ENCODE data around the gene TYRO3. TPM values are rescaled to one million over a fixed set of nuclear protein-coding genes. Genes with fewer than 3 reads are reported as not detected.

The TYRO3 gene
- polyA plus RNA-seq (2013, experiment 1 of 2), result 38.3 TPM
- 37.8 TPM for polyA plus RNA-seq (2013, experiment 2 of 2)

- Histone ChIP-seq H4K8ac (ENCODE audit: low read depth, low read length) (no peak within 1 kb of the TSS), H3K79me1 (ENCODE audit: low read length) (peaks cover 22% of the 10 kb centered on the region), H2BK15ac (replicated peaks; ENCODE audit: low read depth) (peak within 1 kb of the TSS; percentile 39), H3K56ac (ENCODE audit: low read length) (peak within 1 kb of the TSS; percentile 93), H3K79me2 (ENCODE audit: control insufficient read depth, insufficient read depth, low read length) (peaks cover 19% of the 10 kb centered on the region), H3K27me3 (ENCODE audit: insufficient read depth, low read length, poor library complexity) (no peaks in the 10 kb centered on the region), H2BK5ac (ENCODE audit: low read length) (peak within 1 kb of the TSS; percentile 67), H3K4me3 (ENCODE audit: low read length) (peak within 1 kb of the TSS; percentile 61), H3K4ac (ENCODE audit: low read depth, low read length) (peak within 1 kb of the TSS; percentile 98), H2BK120ac (ENCODE audit: low read depth, low read length) (peak within 1 kb of the TSS; percentile 62), H3K18ac (ENCODE audit: low read length) (peak within 1 kb of the TSS; percentile 99), H3K36me3 (ENCODE audit: control insufficient read depth, insufficient read depth, low read length) (peaks cover 3% of the 10 kb centered on the region), H3K23ac (ENCODE audit: low read length) (peak within 1 kb of the TSS; percentile 91), H2AK5ac (ENCODE audit: low read length) (peak within 1 kb of the TSS; percentile 16), H4K5ac (ENCODE audit: low read length) (no peak within 1 kb of the TSS), H3K27ac (ENCODE audit: low read depth, low read length) (peak within 1 kb of the TSS; percentile 65), H3K9ac (ENCODE audit: low read length) (peak within 1 kb of the TSS; percentile 82), H3K4me1 (ENCODE audit: control insufficient read depth, low read depth, low read length) (peaks cover 25% of the 10 kb centered on the region), H3K4me2 (ENCODE audit: low read length) (peak within 1 kb of the TSS; percentile 96)
- WGBS (ENCODE audit: extremely low coverage, insufficient coverage, low lambda C conversion rate), result no CpG with 5 or more reads among the region's 81 CpGs
- DNase-seq, result peak; percentile 63
These were observed at the start of gene TYRO3 for GRCh38 chr15:41558400-41559238. TYRO3 (plus strand) TSS chr15:41559212; CDS start chr15:41559258, 46 bp downstream.

GRCh38 chr15:41510728-41511127 lies 48.3 kb upstream of the TYRO3 start:
- Histone ChIP-seq H2AK5ac (ENCODE audit: low read length) (no peak overlapping the region), H3K36me3 (ENCODE audit: control insufficient read depth, insufficient read depth, low read length) (no peaks in the 10 kb centered on the region), H4K5ac (ENCODE audit: low read length) (no peak overlapping the region), H3K4me1 (ENCODE audit: control insufficient read depth, low read depth, low read length) (no peaks in the 10 kb centered on the region), H2BK120ac (ENCODE audit: low read depth, low read length) (no peak overlapping the region), H2BK5ac (ENCODE audit: low read length) (no peak overlapping the region), H3K27me3 (ENCODE audit: insufficient read depth, low read length, poor library complexity) (peaks cover 26% of the 10 kb centered on the region), H3K23ac (ENCODE audit: low read length) (no peak overlapping the region), H3K4ac (ENCODE audit: low read depth, low read length) (no peak overlapping the region), H3K79me2 (ENCODE audit: control insufficient read depth, insufficient read depth, low read length) (no peaks in the 10 kb centered on the region), H2BK15ac (replicated peaks; ENCODE audit: low read depth) (no peak overlapping the region), H3K4me2 (ENCODE audit: low read length) (no peak overlapping the region), H3K18ac (ENCODE audit: low read length) (no peak overlapping the region), H3K79me1 (ENCODE audit: low read length) (no peaks in the 10 kb centered on the region), H3K27ac (ENCODE audit: low read depth, low read length) (no peak overlapping the region), H4K8ac (ENCODE audit: low read depth, low read length) (no peak overlapping the region), H3K9ac (ENCODE audit: low read length) (no peak overlapping the region), H3K4me3 (ENCODE audit: low read length) (no peak overlapping the region), H3K56ac (ENCODE audit: low read length) (no peak overlapping the region)
- WGBS (ENCODE audit: extremely low coverage, insufficient coverage, low lambda C conversion rate), result no CpG with 5 or more reads among the region's 7 CpGs
- DNase-seq, result no peak

GRCh38 chr15:41511331-41511898 lies 47.6 kb upstream of the TYRO3 start:
- Histone ChIP-seq H4K8ac (ENCODE audit: low read depth, low read length) (no peak overlapping the region), H3K4ac (ENCODE audit: low read depth, low read length) (no peak overlapping the region), H2BK15ac (replicated peaks; ENCODE audit: low read depth) (no peak overlapping the region), H3K36me3 (ENCODE audit: control insufficient read depth, insufficient read depth, low read length) (no peaks in the 10 kb centered on the region), H3K79me2 (ENCODE audit: control insufficient read depth, insufficient read depth, low read length) (no peaks in the 10 kb centered on the region), H3K56ac (ENCODE audit: low read length) (peak overlapping the region; percentile 49), H3K27ac (ENCODE audit: low read depth, low read length) (no peak overlapping the region), H2BK120ac (ENCODE audit: low read depth, low read length) (no peak overlapping the region), H3K79me1 (ENCODE audit: low read length) (no peaks in the 10 kb centered on the region), H4K5ac (ENCODE audit: low read length) (no peak overlapping the region), H3K4me3 (ENCODE audit: low read length) (no peak overlapping the region), H3K27me3 (ENCODE audit: insufficient read depth, low read length, poor library complexity) (peaks cover 26% of the 10 kb centered on the region), H3K23ac (ENCODE audit: low read length) (no peak overlapping the region), H2BK5ac (ENCODE audit: low read length) (no peak overlapping the region), H3K4me1 (ENCODE audit: control insufficient read depth, low read depth, low read length) (no peaks in the 10 kb centered on the region), H3K4me2 (ENCODE audit: low read length) (no peak overlapping the region), H2AK5ac (ENCODE audit: low read length) (no peak overlapping the region), H3K9ac (ENCODE audit: low read length) (no peak overlapping the region), H3K18ac (ENCODE audit: low read length) (no peak overlapping the region)
- DNase-seq, result no peak
- no CpG with 5 or more reads among the region's 56 CpGs for WGBS (ENCODE audit: extremely low coverage, insufficient coverage, low lambda C conversion rate)

DNA sequence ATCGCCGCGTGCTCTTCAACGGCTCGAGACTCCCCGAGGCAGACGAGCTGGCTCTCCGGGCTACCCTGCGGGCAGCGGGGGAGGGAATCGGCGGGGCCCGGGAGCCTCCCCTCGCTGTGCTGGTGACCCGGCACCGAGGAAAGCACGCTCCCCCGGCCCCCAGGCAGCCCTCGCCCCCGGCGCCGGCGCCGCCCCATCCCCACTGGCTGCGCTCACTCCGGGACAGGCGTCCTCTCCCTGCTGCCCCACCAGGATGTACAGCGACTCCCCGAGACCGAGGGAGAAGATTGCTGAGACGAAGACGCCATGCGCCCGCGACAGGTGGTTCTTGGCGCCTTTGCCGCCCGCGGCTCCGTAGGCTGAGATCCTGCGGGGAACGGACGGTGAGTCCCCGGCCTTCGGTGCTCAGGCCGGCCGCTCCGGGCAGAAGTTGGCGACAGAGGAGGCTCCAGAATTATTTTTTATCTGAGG lies 47.1 kb upstream of the TYRO3 start:
- Histone ChIP-seq H3K56ac (ENCODE audit: low read length) (no peak overlapping the region), H4K8ac (ENCODE audit: low read depth, low read length) (no peak overlapping the region), H3K4me1 (ENCODE audit: control insufficient read depth, low read depth, low read length) (no peaks in the 10 kb centered on the region), H3K79me1 (ENCODE audit: low read length) (no peaks in the 10 kb centered on the region), H3K36me3 (ENCODE audit: control insufficient read depth, insufficient read depth, low read length) (no peaks in the 10 kb centered on the region), H2AK5ac (ENCODE audit: low read length) (no peak overlapping the region), H2BK120ac (ENCODE audit: low read depth, low read length) (no peak overlapping the region), H2BK15ac (replicated peaks; ENCODE audit: low read depth) (no peak overlapping the region), H2BK5ac (ENCODE audit: low read length) (no peak overlapping the region), H3K4ac (ENCODE audit: low read depth, low read length) (no peak overlapping the region), H3K79me2 (ENCODE audit: control insufficient read depth, insufficient read depth, low read length) (no peaks in the 10 kb centered on the region), H3K4me3 (ENCODE audit: low read length) (no peak overlapping the region), H3K9ac (ENCODE audit: low read length) (no peak overlapping the region), H3K27me3 (ENCODE audit: insufficient read depth, low read length, poor library complexity) (peaks cover 26% of the 10 kb centered on the region), H4K5ac (ENCODE audit: low read length) (no peak overlapping the region), H3K18ac (ENCODE audit: low read length) (no peak overlapping the region), H3K23ac (ENCODE audit: low read length) (no peak overlapping the region), H3K27ac (ENCODE audit: low read depth, low read length) (no peak overlapping the region), H3K4me2 (ENCODE audit: low read length) (no peak overlapping the region)
- DNase-seq, result no peak
- WGBS (ENCODE audit: extremely low coverage, insufficient coverage, low lambda C conversion rate), result no CpG with 5 or more reads among the region's 49 CpGs

DNA sequence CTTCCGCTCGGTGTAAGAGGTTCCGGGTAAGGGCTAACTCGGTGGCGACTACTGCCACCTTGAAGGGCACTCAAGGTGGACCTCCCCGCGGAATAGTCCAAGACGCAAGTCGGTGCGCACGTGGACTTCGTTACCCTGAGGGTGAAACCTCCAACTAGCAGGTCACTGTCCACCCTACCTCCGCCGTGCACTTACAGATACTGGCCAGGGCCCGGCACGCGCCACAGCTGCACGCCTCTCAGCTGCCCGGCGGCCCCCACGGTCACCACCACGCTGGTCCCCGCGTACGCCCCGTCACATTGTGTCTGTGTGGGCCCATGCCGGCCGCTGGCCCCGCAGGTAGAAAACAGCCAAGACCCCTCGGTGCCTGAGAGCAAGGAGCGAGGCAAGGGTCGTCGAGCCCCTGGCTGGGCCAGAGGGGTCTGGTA lies 46.5 kb upstream of the TYRO3 start:
- Histone ChIP-seq H3K56ac (ENCODE audit: low read length) (peak overlapping the region; percentile 17), H3K79me1 (ENCODE audit: low read length) (no peaks in the 10 kb centered on the region), H3K36me3 (ENCODE audit: control insufficient read depth, insufficient read depth, low read length) (no peaks in the 10 kb centered on the region), H3K4me3 (ENCODE audit: low read length) (no peak overlapping the region), H4K5ac (ENCODE audit: low read length) (no peak overlapping the region), H3K9ac (ENCODE audit: low read length) (no peak overlapping the region), H2BK5ac (ENCODE audit: low read length) (no peak overlapping the region), H3K4ac (ENCODE audit: low read depth, low read length) (no peak overlapping the region), H2BK120ac (ENCODE audit: low read depth, low read length) (no peak overlapping the region), H4K8ac (ENCODE audit: low read depth, low read length) (no peak overlapping the region), H3K4me1 (ENCODE audit: control insufficient read depth, low read depth, low read length) (no peaks in the 10 kb centered on the region), H3K27me3 (ENCODE audit: insufficient read depth, low read length, poor library complexity) (peaks cover 26% of the 10 kb centered on the region), H3K23ac (ENCODE audit: low read length) (peak overlapping the region; percentile 29), H3K18ac (ENCODE audit: low read length) (no peak overlapping the region), H2BK15ac (replicated peaks; ENCODE audit: low read depth) (no peak overlapping the region), H3K27ac (ENCODE audit: low read depth, low read length) (no peak overlapping the region), H3K79me2 (ENCODE audit: control insufficient read depth, insufficient read depth, low read length) (no peaks in the 10 kb centered on the region), H3K4me2 (ENCODE audit: low read length) (peak overlapping the region; percentile 83), H2AK5ac (ENCODE audit: low read length) (no peak overlapping the region)
- DNase-seq, result no peak
- WGBS (ENCODE audit: extremely low coverage, insufficient coverage, low lambda C conversion rate), result no CpG with 5 or more reads among the region's 33 CpGs

Data from mesendoderm (in vitro differentiated cells).